ENCODE measurements around the gene PPIF. TPM values are rescaled to one million over a fixed set of nuclear protein-coding genes. Genes with fewer than 3 reads are reported as not detected.

Gene PPIF
- total RNA-seq, 2 donors from 2014 or later: 63.0 to 87.6 TPM

GRCh38 chr10:79303631-79304478 is 43.4 kb upstream of the PPIF start:
- H3K27ac ChIP-seq: no peak overlapping the region
- DNase-seq (ENCODE audit: low spot score): no peak
- H3K4me1 ChIP-seq: peaks cover 0 to 15% of the 10 kb centered on the region in 2 donors
- peaks cover 98% of the 10 kb centered on the region for H3K36me3 ChIP-seq
- H3K9me3 ChIP-seq: no peaks in the 10 kb centered on the region
- no peak overlapping the region for H3K4me3 ChIP-seq
- TF ChIP-seq, protein P1, sequence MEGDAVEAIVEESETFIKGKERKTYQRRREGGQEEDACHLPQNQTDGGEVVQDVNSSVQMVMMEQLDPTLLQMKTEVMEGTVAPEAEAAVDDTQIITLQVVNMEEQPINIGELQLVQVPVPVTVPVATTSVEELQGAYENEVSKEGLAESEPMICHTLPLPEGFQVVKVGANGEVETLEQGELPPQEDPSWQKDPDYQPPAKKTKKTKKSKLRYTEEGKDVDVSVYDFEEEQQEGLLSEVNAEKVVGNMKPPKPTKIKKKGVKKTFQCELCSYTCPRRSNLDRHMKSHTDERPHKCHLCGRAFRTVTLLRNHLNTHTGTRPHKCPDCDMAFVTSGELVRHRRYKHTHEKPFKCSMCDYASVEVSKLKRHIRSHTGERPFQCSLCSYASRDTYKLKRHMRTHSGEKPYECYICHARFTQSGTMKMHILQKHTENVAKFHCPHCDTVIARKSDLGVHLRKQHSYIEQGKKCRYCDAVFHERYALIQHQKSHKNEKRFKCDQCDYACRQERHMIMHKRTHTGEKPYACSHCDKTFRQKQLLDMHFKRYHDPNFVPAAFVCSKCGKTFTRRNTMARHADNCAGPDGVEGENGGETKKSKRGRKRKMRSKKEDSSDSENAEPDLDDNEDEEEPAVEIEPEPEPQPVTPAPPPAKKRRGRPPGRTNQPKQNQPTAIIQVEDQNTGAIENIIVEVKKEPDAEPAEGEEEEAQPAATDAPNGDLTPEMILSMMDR (IDR thresholded peaks at IDR 0.05): no peak
- H3K27me3 ChIP-seq: no peaks in the 10 kb centered on the region

- TF ChIP-seq, protein P1 (IDR thresholded peaks at IDR 0.05): no peak
- no peak for DNase-seq (ENCODE audit: low spot score)
- H3K27me3 ChIP-seq: no peaks in the 10 kb centered on the region
- no peak overlapping the region for H3K27ac ChIP-seq
- peaks cover 0 to 8% of the 10 kb centered on the region in 2 donors for H3K4me1 ChIP-seq
- no peaks in the 10 kb centered on the region for H3K9me3 ChIP-seq
- no peak overlapping the region for H3K4me3 ChIP-seq
- peaks cover 98% of the 10 kb centered on the region for H3K36me3 ChIP-seq
Measured at GRCh38 chr10:79304479-79305087, 42.7 kb upstream of the PPIF start.

GRCh38 chr10:79305515-79305914 is 41.8 kb upstream of the PPIF start:
- no peak for DNase-seq (ENCODE audit: low spot score)
- Histone ChIP-seq H3K4me3 (no peak overlapping the region), H3K36me3 (peaks cover 98% of the 10 kb centered on the region)

GRCh38 chr10:79305988-79306387 is 41.3 kb upstream of the PPIF start:
- Histone ChIP-seq H3K4me3 (no peak overlapping the region), H3K36me3 (peaks cover 98% of the 10 kb centered on the region), H3K27ac (no peak overlapping the region), H3K9me3 (no peaks in the 10 kb centered on the region), H3K4me1 (peaks cover 0 to 10% of the 10 kb centered on the region in 2 donors), H3K27me3 (no peaks in the 10 kb centered on the region)
- TF ChIP-seq, protein P1 (IDR thresholded peaks at IDR 0.05): no peak
- no peak for DNase-seq (ENCODE audit: low spot score)

More at GRCh38 chr10:79305515-79305914, 41.8 kb upstream of the PPIF start:
- TF ChIP-seq, protein P1 (IDR thresholded peaks at IDR 0.05): no peak
- Histone ChIP-seq H3K27ac (no peak overlapping the region), H3K9me3 (no peaks in the 10 kb centered on the region), H3K4me1 (peaks cover 0 to 10% of the 10 kb centered on the region in 2 donors), H3K27me3 (no peaks in the 10 kb centered on the region)

- peaks cover 98% of the 10 kb centered on the region for H3K36me3 ChIP-seq
- H3K27me3 ChIP-seq: no peaks in the 10 kb centered on the region
- no peaks in the 10 kb centered on the region for H3K9me3 ChIP-seq
- no peak overlapping the region for H3K27ac ChIP-seq
- H3K4me1 ChIP-seq: peaks cover 0 to 10% of the 10 kb centered on the region in 2 donors
- H3K4me3 ChIP-seq: no peak overlapping the region
- TF ChIP-seq, protein P1 (IDR thresholded peaks at IDR 0.05): no peak
- DNase-seq (ENCODE audit: low spot score): no peak
Measured at GRCh38 chr10:79306644-79307220, 40.5 kb upstream of the PPIF start.
